ENCODE data around the gene PLCL1.

The PLCL1 gene

DNA sequence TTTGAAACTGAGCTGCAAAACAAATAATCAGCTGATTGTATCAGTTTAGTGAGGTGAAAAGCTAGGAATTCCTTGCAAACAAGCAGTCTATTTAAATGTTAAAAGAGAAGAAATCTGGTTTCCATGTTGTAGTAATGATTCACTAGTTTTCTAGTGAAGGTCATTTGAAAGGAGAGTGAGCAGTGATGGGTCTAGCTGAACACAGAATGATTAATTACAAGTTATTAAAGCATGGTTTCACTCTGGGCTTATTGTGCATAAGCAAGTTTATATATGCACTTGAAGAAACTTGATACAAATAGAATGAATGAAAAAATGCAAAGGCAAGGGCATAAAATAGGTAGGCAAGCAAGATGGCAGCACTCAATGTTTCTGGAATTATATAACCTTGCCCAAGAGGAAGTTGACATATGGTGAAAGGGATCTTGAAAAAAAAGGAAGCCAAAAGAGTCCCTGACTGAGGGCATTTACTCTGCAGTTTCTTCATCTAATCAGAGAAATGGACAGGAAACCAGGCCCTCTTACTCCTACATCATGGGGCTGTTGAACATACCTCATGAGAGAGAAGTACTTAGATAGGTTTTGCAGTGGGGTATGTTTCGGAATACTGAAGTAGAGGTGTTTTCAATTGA is 53.2 kb downstream of the PLCL1 start:
- no peak for DNase-seq (ENCODE audit: low read depth in 2 of 2)

DNA sequence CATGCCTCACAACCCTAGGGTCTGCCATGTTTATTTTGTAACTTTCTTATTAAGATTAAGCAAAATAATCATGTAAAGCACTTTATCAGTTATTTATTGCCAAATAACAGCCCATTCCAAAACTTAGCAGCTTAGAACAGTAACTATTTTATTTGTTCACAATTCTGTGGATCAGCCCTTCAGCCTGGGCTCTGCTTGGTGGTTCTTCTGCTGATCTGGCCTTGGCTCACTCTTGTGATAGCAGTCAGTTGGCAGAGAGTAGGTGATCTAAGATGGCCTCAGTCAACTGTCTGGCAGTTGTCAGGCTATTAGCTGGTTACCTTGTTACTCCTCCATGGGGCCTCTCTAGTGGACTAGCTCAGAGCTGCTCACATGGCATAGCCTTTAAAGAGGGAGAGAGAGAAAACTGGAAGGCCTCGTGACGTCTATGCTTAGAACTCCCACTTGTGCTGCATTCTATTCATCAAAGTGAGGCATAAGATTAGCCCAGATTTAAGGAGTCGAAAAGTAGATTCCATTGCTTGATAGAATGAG is 54.3 kb downstream of the PLCL1 start:
- no peak for DNase-seq (ENCODE audit: low read depth in 2 of 2)

- no peak for DNase-seq (ENCODE audit: low read depth in 2 of 2)
Measured at GRCh38 chr2:197862246-197862955, 58.0 kb downstream of the PLCL1 start.

DNA sequence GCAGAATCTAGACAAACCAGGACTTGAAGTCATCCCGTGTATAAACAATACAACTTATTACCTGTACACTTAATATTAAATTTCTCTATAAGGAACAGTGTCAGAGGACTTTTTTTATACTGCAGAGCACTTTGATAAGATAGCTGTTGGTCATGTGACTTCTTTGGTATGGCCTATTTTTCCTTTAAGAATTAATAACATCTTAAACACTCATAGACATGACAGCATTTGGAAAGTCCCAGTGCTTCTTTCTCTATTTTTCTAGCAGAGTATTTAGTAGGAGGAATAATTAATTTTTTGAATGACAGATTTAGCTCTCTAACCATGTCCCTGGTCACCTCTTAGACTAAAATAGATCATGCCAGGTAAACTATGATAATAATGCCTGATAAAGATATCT is 59.4 kb downstream of the PLCL1 start:
- DNase-seq (ENCODE audit: low read depth in 2 of 2), result no peak

- DNase-seq (ENCODE audit: low read depth in 2 of 2), result no peak
Measured at GRCh38 chr2:197866455-197866854, 62.1 kb downstream of the PLCL1 start.

DNA sequence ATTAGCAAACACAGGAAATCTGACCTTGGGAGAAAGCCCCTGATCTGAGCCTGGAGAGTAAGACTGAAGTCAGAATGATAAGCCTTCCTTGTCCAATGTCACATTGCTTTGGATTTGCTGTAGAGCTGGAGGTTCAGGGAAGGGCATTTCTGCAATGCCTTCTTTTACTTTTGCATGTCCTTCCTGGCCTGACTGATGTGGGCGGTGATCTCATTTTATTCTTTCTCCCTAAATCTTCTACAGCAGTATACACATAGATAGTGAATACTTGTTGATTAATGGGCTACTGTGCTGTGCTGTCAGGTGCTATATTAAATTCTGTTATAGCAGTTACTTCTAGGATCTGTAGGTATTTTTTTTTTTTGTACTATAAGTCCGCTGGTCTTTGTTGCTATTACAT is 62.6 kb downstream of the PLCL1 start:
- no peak for DNase-seq (ENCODE audit: low read depth in 2 of 2)

- DNase-seq (ENCODE audit: low read depth in 2 of 2), result no peak
Measured at GRCh38 chr2:197867624-197868023, 63.2 kb downstream of the PLCL1 start.

- DNase-seq (ENCODE audit: low read depth in 2 of 2), result no peak
Measured at GRCh38 chr2:197868206-197868605, 63.8 kb downstream of the PLCL1 start.

DNA sequence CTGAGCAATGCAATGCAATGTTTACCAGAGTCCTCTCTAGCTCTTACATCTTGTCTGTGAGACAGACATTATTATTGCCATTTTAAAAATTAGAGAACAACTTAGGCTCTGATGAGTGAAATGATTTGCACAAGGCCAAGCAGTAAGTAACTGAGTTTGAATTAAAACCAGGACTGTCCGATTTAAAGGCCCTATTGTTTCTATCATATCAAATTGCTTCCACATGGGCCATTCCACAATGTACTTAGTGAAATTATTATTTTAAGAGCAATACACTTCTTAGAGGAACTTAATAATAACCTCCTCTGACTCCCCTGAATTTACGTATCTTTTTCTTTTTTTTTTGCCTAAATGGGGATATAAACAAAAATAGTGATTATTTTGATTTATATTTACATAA is 64.6 kb downstream of the PLCL1 start:
- no peak for DNase-seq (ENCODE audit: low read depth in 2 of 2)

DNA sequence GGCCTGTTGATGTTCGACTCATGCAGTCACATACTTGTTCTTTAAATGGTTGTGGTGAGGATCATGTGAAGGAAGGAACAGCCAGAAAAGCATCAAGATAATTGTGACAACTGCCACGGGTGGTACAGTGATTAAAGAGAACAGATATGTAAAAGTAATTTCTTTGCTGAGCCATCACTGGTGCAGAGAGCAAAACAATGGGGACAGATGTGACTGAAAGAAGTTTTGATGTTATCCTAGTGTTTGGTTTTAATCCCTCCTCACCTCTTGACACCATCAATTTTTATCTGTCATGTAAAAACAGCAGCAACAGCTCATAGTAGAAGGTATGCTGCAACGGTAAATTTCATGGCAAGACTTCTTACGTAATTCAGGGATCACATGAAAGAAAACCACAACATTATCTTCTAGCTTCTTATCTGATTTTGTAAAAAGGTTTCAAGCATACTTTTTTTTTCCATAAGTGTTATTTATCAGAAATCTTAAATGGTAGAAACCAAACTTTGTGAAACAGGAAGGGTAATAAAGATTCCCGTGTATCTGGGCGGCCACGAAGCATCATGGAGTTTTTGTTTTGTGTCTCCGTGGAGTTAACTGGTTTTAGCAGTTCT is 65.2 kb downstream of the PLCL1 start:
- DNase-seq (ENCODE audit: low read depth in 2 of 2), result no peak

GRCh38 chr2:197870137-197870536 is 65.7 kb downstream of the PLCL1 start:
- no peak for DNase-seq (ENCODE audit: low read depth in 2 of 2)

GRCh38 chr2:197871780-197872456 is 67.5 kb downstream of the PLCL1 start:
- DNase-seq (ENCODE audit: low read depth in 2 of 2), result no peak

DNA sequence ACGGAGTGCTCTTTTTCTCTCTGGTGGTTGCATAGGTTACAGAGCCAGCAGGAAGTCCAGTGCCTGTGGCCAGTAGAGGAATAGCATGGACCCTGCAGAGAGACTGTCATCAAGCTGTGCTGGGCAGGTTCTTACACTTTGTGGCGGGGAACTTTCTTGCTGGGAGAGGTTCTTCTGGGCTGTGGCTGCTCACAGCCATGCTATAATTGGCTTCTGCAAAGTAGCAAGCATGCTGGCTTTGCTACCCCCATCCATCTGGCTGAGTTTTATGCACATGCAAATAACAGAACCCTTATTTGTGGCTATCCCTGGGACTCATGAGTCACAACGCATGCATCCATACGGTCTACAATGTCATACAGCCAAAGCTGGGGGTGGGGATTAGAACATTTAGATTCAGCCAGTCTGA is 68.9 kb downstream of the PLCL1 start:
- no peak for DNase-seq (ENCODE audit: low read depth in 2 of 2)

GRCh38 chr2:197875763-197876162 is 71.4 kb downstream of the PLCL1 start:
- no peak for DNase-seq (ENCODE audit: low read depth in 2 of 2)

DNA sequence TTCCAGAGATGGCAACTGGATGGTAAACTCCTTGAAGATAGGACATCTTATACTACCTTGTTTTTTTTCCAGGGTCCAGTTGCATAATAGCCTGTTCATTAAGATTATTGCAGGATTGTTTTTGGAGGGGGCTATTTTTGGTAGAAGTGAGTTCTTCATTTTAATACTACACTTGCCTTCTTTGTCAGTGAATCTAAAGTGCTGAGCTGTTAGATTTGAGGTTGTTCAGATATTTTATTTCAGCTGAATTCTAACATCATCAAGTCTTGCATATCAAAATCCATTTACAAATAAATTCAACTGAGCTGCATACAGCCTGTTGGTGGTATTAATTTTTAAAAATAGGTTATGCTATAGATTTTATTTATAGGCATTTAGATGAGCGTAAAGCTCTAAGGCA is 72.1 kb downstream of the PLCL1 start:
- no peak for DNase-seq (ENCODE audit: low read depth in 2 of 2)

DNA sequence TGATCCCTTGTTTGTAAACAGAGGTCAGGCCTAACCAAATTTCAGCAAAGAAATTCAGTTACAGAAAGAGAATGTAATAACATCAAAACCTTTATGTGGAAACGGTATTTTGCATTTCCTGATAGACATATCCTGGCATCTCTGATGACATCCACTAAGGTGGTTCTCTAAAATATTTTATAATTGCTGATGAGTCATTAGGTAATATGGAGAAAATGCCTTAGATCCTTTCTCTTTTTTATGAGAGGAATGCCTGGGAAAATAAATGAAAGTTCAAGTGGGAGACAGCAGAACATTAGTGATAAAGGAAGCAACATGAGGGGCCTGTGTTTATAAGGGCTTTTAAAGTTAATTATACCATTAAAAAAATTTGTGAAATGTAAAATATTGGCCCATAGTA is 72.6 kb downstream of the PLCL1 start:
- DNase-seq (ENCODE audit: low read depth in 2 of 2), result no peak

DNA sequence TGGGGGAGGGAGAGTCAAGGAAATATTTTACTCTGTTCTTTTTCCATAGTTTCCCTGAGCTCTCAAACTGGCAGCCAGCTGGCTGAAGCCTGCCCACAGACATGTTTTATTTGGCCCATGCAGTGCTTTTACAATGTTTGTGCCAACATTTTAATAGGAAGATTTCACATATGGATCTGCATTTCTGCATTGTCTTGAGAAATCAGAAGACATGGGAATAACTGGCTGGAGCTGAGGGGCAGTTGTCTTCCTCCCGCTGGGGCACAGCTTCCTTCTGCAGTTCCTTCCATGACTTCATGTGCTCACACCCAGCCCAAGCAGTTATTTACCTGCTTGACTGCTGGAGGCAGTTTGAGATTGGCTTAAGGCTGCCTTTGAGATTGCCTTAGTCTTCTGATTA is 74.4 kb downstream of the PLCL1 start:
- DNase-seq (ENCODE audit: low read depth in 2 of 2), result no peak

- DNase-seq (ENCODE audit: low read depth in 2 of 2), result no peak
Measured at GRCh38 chr2:197879812-197880408, 75.5 kb downstream of the PLCL1 start.

DNA sequence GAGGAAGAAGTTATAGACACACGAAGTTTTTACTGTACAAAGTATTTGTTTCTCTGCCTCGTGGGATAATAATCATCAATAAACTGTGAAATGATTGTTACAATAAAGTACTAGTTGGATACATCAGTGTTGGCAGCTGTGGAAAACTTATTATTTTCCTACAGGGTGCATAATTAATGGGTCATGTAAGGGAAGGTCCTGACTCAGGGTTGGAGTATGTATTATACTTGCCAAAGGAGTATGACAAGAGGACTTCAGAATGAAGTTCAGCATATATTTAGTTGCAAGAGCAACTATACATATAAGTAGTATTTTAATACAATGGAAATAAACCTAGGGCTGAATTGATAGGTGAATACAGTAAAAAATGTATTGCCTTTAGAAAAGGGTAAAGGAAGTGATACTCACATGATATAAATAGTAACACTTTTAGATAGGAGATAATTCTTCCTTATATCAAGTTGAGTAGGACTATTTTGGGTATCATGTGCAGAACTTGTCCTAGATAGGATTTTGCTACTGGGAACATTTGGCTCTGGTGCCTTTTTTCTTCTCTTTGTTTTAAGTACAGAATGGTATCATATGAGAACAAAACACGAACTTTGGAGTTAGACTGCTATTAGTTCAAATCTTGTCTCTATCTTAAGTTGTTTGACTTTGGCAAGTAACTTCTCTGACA is 79.1 kb downstream of the PLCL1 start:
- no peak for DNase-seq (ENCODE audit: low read depth in 2 of 2)

DNA sequence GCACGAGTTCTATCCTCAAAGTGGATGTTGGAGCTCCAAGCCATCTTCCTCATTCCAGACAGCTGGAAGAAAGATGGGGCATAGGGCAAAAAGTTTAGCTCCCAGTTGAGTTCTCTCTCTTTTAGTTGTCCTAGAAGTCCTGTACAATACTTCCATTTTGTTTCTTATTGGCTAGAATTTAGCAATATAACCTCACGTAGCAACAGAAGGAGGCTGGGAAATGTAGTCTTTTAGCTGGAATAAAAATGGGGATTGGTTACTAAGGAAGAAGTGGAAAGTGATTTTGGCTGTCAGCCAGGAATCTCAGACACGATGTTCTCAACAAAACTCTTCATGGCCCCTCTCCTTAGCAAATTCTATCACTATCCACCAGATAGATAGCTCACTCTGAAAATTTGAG is 79.9 kb downstream of the PLCL1 start:
- DNase-seq (ENCODE audit: low read depth in 2 of 2), result no peak

DNA sequence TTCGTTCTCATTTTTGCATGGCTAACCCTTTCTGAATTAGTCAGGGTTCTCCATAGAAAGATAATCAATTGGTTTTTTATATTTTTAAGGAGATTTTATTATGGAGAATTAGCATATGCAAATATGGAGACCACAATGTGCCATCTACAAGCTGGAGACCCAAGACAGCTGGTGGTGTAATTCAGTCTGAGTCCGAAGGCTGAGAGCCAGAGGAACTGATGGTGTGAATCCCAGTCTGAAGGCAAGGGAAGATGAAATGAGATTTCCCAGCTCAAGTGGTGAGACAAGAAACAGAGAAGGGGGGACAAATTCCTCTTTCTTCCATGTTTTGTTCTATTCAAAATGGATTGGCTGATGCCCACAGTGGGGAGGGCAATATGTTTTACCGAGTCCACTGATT is 80.7 kb downstream of the PLCL1 start:
- no peak for DNase-seq (ENCODE audit: low read depth in 2 of 2)

DNA sequence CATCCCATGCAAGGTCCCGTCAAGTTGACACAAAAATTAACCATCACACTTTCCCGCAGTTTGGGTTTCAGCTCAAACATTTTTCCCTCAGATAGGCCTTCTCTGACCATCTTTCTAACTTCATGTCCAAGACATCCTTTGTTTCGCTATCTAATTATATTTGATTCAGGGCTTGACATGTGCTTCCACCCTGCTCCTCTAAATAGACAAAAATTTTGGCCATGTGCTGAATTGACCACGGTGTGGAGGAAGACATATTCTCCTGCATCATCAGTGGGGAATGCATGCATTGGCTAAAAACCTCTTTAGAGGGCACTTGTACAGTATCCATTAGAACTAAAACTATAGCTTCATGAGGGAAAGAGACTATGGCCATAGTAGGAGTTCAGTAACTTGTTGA is 81.2 kb downstream of the PLCL1 start:
- DNase-seq (ENCODE audit: low read depth in 2 of 2), result no peak
